SK-N-MC (cell line): ENCODE data around the gene KIAA0040.

Experiments
- DNase-seq: peaks from one replicate; pipeline ENCODE4 v3.0.0-alpha.2; 2011; ENCODE audit warnings: low read depth, low spot score
- H3K27ac ChIP-seq: fragments of 200-600 bp; sonication (generic); 2 replicates; pipeline ENCODE4 v1.5.1; 2016; ENCODE audit warnings: mixed run types
- H3K36me3 ChIP-seq: fragments of 200-600 bp; sonication (generic); 2 replicates; pipeline ENCODE4 v1.6.1; 2017; ENCODE audit warnings: antibody characterized with exemption, low read length, mixed read lengths; ENCODE audit not compliant: insufficient read depth
- H3K4me3 ChIP-seq: fragments of 200-600 bp; sonication (generic); 2 replicates; pipeline ENCODE4 v1.5.1; 2016
- H3K9ac ChIP-seq: fragments of 200-600 bp; sonication (generic); 2 replicates; pipeline ENCODE4 v1.8.0; 2017; ENCODE audit warnings: mixed run types, mixed read lengths; ENCODE audit not compliant: insufficient read length
- H3K9me3 ChIP-seq: fragments of 200-600 bp; sonication (generic); 2 replicates; pipeline ENCODE4 v1.6.1; 2017; ENCODE audit warnings: low read depth, mild to moderate bottlenecking, antibody characterized with exemption, low read length, moderate library complexity, mixed read lengths
- EZH2 ChIP-seq: fragments of 200-600 bp; sonication (generic); IDR thresholded peaks from one replicate; pipeline ENCODE4 v1.6.1; 2017; ENCODE audit warnings: antibody characterized with exemption
- FOXP2 ChIP-seq: optimal IDR thresholded peaks from 2 replicates; pipeline ENCODE3; 2011; ENCODE audit warnings: mild to moderate bottlenecking, moderate library complexity; ENCODE audit not compliant: insufficient read depth; ENCODE audit errors: extremely low read length, control extremely low read depth
- POLR2AphosphoS5 ChIP-seq: IDR thresholded peaks from 2 replicates; pipeline ENCODE4 v1.6.1; 2012; ENCODE audit warnings: mild to moderate bottlenecking, low read depth, low read length, borderline replicate concordance

The KIAA0040 gene

GRCh38 chr1:175129644-175129996, 63.0 kb downstream of the KIAA0040 start:
- Histone ChIP-seq H3K9me3 (no peaks in the 10 kb centered on the region), H3K9ac (no peak overlapping the region), H3K4me3 (no peak overlapping the region), H3K27ac (peak overlapping the region; percentile 56), H3K36me3 (no peaks in the 10 kb centered on the region)
- no peak for TF ChIP-seq FOXP2
- no peak for TF ChIP-seq EZH2
- TF ChIP-seq POLR2AphosphoS5 = no peak
- no peak for DNase-seq

- H3K36me3 ChIP-seq = no peaks in the 10 kb centered on the region
- TF ChIP-seq EZH2 (no peak), POLR2AphosphoS5 (no peak)
- no peak for DNase-seq
- no peak overlapping the region for H3K4me3 ChIP-seq
- no peaks in the 10 kb centered on the region for H3K9me3 ChIP-seq
- H3K27ac ChIP-seq = peak overlapping the region; percentile 56
- no peak overlapping the region for H3K9ac ChIP-seq
Observed at GRCh38 chr1:175129182-175129581, 63.4 kb downstream of the KIAA0040 start.

GRCh38 chr1:175128523-175128922, 64.1 kb downstream of the KIAA0040 start:
- Histone ChIP-seq H3K9me3 (no peaks in the 10 kb centered on the region), H3K27ac (no peak overlapping the region), H3K4me3 (no peak overlapping the region), H3K9ac (no peak overlapping the region), H3K36me3 (no peaks in the 10 kb centered on the region)
- TF ChIP-seq EZH2 (no peak), FOXP2 (no peak), POLR2AphosphoS5 (no peak)
- no peak for DNase-seq

DNA sequence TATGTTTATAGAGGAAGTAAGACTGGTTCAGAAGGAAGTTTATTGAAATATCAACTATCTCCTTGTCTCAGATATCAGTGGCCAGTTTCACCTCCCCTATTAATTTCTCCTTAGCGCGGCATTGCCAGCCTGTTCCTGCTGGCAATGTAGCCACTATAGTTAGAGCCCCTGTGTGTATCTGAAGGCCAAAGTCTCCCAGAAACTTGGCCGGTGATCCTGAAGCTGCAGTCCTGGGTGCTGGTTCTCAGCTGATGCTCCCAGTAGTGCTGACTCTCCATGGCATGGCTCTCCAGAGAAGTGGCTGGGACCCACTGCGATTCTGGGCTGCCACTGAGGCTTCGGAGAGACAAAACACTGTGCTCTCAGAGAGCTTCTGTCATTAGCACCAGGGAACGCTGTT, 65.0 kb downstream of the KIAA0040 start:
- TF ChIP-seq FOXP2 (no peak), EZH2 (no peak), POLR2AphosphoS5 (no peak)
- no peak for DNase-seq
- no peak overlapping the region for H3K4me3 ChIP-seq
- no peaks in the 10 kb centered on the region for H3K9me3 ChIP-seq
- H3K36me3 ChIP-seq = no peaks in the 10 kb centered on the region
- H3K9ac ChIP-seq = no peak overlapping the region
- no peak overlapping the region for H3K27ac ChIP-seq

DNA sequence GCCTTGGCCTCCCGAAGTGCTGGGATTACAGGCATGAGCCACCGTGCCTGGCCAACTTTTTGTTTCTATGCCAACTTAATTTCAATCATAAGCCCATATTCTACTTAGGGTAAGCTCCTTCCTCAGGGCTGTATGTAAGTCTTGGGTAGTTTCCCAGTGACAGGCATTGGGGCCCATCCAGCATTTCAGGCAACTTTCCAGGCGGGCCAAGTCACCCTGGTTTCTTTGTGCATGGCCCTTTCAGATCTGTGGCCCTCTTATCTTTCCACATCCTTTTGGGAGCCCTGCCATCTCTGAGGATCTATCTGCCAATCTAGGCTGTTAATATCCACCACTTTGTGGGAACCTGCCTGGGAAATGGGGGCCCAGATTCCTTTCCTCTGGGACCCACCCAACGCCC, 66.2 kb downstream of the KIAA0040 start:
- Histone ChIP-seq H3K36me3 (no peaks in the 10 kb centered on the region), H3K27ac (no peak overlapping the region), H3K9ac (no peak overlapping the region), H3K4me3 (no peak overlapping the region), H3K9me3 (no peaks in the 10 kb centered on the region)
- TF ChIP-seq EZH2 (no peak), FOXP2 (no peak), POLR2AphosphoS5 (no peak)
- DNase-seq = no peak

GRCh38 chr1:175124861-175125260, 67.7 kb downstream of the KIAA0040 start:
- no peak for DNase-seq
- TF ChIP-seq POLR2AphosphoS5 = no peak
- no peak for TF ChIP-seq EZH2
- no peak for TF ChIP-seq FOXP2
- Histone ChIP-seq H3K9ac (no peak overlapping the region), H3K9me3 (no peaks in the 10 kb centered on the region), H3K4me3 (no peak overlapping the region), H3K27ac (peak overlapping the region; percentile 60), H3K36me3 (no peaks in the 10 kb centered on the region)

DNA sequence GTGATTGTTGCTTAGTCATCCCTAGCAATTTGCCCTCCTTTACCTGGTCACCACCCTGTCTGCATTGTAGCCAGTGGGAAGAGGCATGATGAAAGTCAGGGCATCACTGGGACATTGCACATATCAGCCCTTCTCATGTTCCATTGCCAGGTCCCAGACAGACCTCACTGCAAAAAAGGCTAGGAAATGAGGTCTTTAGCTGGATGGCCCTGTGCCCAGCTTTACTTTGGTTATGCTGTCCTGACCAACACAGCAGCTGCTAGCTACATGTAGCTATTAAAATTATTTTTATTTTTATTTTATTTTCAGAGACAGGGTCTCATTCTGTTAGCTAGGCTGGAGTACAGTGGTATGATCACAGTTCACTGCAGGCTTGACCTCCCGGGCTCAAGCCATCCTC, 72.1 kb downstream of the KIAA0040 start:
- Histone ChIP-seq H3K9ac (no peak overlapping the region), H3K4me3 (no peak overlapping the region), H3K27ac (no peak overlapping the region), H3K9me3 (no peaks in the 10 kb centered on the region), H3K36me3 (no peaks in the 10 kb centered on the region)
- TF ChIP-seq FOXP2 (no peak), EZH2 (no peak), POLR2AphosphoS5 (no peak)
- DNase-seq = no peak

DNA sequence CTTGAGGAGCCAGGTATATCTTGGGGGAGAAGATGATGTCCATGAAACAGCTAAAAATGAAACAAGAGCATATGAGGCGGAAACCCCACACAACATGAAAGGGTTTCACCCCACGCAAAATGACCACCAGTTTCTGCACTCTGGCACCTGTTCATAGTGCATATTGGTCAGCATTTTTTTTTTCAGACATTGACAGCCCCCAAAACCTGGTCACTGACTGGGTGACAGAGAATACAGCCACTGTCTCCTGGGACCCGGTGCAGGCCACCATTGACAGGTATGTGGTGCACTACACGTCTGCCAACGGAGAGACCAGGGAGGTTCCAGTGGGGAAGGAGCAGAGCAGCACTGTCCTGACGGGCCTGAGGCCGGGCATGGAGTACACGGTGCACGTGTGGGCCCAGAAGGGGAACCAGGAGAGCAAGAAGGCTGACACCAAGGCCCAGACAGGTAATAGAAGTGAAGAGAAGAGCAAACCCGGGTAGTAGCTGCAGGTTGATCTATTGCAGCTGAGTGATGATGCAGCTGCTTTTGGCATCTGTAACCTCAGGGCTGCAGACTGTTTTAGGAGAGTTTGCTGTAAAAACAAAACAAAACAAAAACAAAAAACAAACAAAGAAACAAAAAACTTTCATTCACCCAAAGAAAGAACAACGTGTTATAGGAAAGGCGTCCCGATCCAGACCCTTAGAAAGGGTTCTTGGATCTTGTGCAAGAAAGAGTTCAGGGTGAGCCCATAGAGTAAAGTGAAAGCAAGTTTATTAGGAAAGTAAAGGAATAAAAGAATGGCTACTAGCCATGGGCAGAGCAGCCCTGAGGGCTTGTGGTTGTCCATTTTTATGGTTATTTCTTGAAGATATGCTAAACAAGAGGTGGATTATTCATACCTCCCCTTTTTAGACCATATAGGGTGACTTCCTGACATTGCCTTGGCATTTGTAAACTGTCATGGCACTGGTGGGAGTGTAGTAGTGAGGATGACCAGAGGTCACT, 73.9 kb downstream of the KIAA0040 start:
- DNase-seq = no peak
- Histone ChIP-seq H3K9me3 (no peaks in the 10 kb centered on the region), H3K9ac (no peak overlapping the region), H3K27ac (no peak overlapping the region), H3K4me3 (no peak overlapping the region), H3K36me3 (no peaks in the 10 kb centered on the region)
- TF ChIP-seq EZH2 (no peak), POLR2AphosphoS5 (no peak), FOXP2 (no peak)

- H3K9me3 ChIP-seq = no peaks in the 10 kb centered on the region
- no peak for DNase-seq
- no peak overlapping the region for H3K27ac ChIP-seq
Observed at GRCh38 chr1:175116903-175117302, 75.7 kb downstream of the KIAA0040 start.

More at GRCh38 chr1:175116903-175117302, 75.7 kb downstream of the KIAA0040 start:
- Histone ChIP-seq H3K36me3 (no peaks in the 10 kb centered on the region), H3K4me3 (no peak overlapping the region), H3K9ac (no peak overlapping the region)
- no peak for TF ChIP-seq FOXP2
